AG09309 (cell line): Measurements from ENCODE around the gene LDLRAD4.

Experiments
- DNase-seq: peaks from one replicate; pipeline ENCODE4 v3.0.0-alpha.2; 2010; ENCODE audit warnings: low read depth
- H3K4me3 ChIP-seq: 2 replicates; pipeline ENCODE4 v1.5.1; 2011; ENCODE audit warnings: mild to moderate bottlenecking, low read depth, low read length, moderate library complexity; ENCODE audit not compliant: control insufficient read depth
- CTCF ChIP-seq: IDR thresholded peaks from 2 replicates; pipeline ENCODE4 v1.5.1; 2011; ENCODE audit warnings: mild to moderate bottlenecking, low read depth, low read length, inconsistent platforms; ENCODE audit not compliant: insufficient read depth, control insufficient read depth; ENCODE audit errors: missing control alignments

Gene LDLRAD4

GRCh38 chr18:13642440-13642827 lies 423.9 kb downstream of the LDLRAD4 start:
- H3K4me3 ChIP-seq, result no peak overlapping the region
- DNase-seq, result no peak
- TF ChIP-seq CTCF, result no peak

GRCh38 chr18:13643261-13643751 lies 424.7 kb downstream of the LDLRAD4 start:
- no peak for DNase-seq
- no peak overlapping the region for H3K4me3 ChIP-seq
- no peak for TF ChIP-seq CTCF

DNA sequence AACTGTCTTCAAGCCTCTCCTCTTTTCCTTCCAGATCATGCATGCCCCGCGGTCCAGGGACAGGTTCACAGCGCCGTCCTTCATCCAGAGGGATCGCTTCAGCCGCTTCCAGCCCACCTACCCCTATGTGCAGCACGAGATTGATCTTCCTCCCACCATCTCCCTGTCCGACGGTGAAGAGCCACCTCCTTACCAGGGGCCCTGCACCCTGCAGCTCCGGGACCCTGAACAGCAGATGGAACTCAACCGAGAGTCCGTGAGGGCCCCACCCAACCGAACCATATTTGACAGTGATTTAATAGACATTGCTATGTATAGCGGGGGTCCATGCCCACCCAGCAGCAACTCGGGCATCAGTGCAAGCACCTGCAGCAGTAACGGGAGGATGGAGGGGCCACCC lies 426.5 kb downstream of the LDLRAD4 start:
- DNase-seq, result no peak
- TF ChIP-seq CTCF, result no peak
- H3K4me3 ChIP-seq, result no peak overlapping the region

- TF ChIP-seq CTCF, result no peak
- no peak for DNase-seq
Measured at GRCh38 chr18:13646633-13647032, 428.1 kb downstream of the LDLRAD4 start.

GRCh38 chr18:13647761-13648160 lies 429.2 kb downstream of the LDLRAD4 start:
- DNase-seq, result no peak
- no peak overlapping the region for H3K4me3 ChIP-seq
- TF ChIP-seq CTCF, result no peak

More at GRCh38 chr18:13646633-13647032, 428.1 kb downstream of the LDLRAD4 start:
- no peak overlapping the region for H3K4me3 ChIP-seq

DNA sequence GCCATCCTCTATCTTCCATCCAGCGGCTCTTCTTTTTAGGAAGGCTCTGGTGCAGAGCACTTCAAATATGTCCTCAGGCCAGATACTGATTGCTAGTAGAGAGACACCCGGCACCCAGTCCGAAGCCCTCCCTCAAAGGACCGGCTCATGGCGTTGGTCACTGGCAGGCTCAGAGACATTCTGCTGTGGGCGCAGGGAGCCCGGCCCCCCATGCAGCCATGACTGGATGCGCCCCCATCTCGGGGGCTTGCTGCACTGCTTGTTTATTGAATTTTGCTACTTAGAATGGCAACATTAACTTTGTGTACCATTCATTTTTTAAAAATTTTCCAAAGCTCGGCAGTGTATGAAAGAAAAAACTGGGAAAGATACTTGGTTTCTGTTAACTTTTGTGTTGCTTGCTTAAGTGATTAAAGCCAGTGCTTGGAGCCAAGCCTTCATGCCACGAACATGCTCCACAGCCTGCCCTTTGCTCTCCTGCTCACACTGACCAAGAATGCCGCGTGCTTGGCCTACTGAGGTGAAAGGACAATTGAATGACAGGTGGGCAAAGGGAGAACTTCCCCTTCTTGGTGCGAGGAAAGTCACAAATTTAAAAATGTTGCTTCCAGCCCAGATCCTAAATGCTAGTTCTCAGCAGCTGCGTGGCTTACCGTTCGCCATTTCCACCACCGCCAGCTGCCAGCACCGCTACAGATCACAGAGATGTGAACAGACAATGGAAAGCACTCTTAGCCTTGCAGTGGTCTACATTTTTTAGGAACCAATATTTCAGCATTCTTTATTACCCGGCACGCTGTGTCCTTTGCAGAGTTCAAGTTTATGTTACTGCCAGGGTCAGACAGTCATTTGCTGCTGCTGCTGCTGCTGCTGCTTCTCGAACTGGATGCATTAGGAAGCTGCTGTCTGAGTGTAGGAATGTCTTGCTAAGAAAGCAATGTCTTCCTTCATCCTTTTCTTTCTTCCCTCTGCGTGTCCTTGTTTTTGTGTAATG lies 431.1 kb downstream of the LDLRAD4 start:
- TF ChIP-seq CTCF, result no peak
- no peak overlapping the region for H3K4me3 ChIP-seq
- DNase-seq, result no peak
